AG04449 (cell line): ENCODE measurements around the gene DMBX1.

Experiments
- CTCF ChIA-PET: fragments of 350-600 bp; formaldehyde crosslinking; extraction: SDS; loops from one replicate; lab custom pipeline; 2021; ENCODE audit warnings: antibody characterized with exemption; lab: Yijun Ruan, JAX
- POLR2A ChIA-PET: fragments of 400-600, 350-600 bp; formaldehyde crosslinking; extraction: SDS; loops from one replicate; lab custom pipeline; 2020; ENCODE audit warnings: antibody characterized with exemption, inconsistent platforms; lab: Yijun Ruan, JAX
- DNase-seq: peaks from one replicate; pipeline ENCODE4 v3.0.0-alpha.2; 2010; ENCODE audit warnings: low read depth, low spot score
- H3K4me3 ChIP-seq: 2 replicates; pipeline ENCODE4 v1.5.1; 2011; ENCODE audit warnings: low read depth, mild to moderate bottlenecking, control low read depth, low read length
- CTCF ChIP-seq: IDR thresholded peaks from one replicate; pipeline ENCODE4 v1.5.1; 2011; ENCODE audit warnings: mild to moderate bottlenecking, moderate library complexity, low read length, control low read depth, inconsistent platforms; ENCODE audit not compliant: insufficient read depth; ENCODE audit errors: missing control alignments

The DMBX1 gene

GRCh38 chr1:46464013-46464548 is 25.6 kb upstream of the DMBX1 start:
- no peak for TF ChIP-seq CTCF
- no peak for DNase-seq
- H3K4me3 ChIP-seq: no peak overlapping the region
- ChIA-PET POLR2A (no interaction called here), CTCF (interaction anchor here (0.8 to 2.3 kb wide), 3 partner anchors 13 to 84 kb away, joined by 4 to 14 read pairs (median 4); no protein-coding TSS in a partner anchor)

- CTCF ChIA-PET: interaction anchor here (0.9 to 2.7 kb wide), 3 partner anchors 12 to 64 kb away, joined by 3 to 14 read pairs (median 8); no protein-coding TSS in a partner anchor
- H3K4me3 ChIP-seq: no peak overlapping the region
- DNase-seq: no peak
- no peak for TF ChIP-seq CTCF
- POLR2A ChIA-PET: no interaction called here
Observed at GRCh38 chr1:46464915-46465314, 24.7 kb upstream of the DMBX1 start.

- no peak for DNase-seq
- ChIA-PET CTCF (interaction anchor here (0.7 to 2.7 kb wide), 2 partner anchors 11 to 60 kb away, joined by 4 to 8 read pairs; no protein-coding TSS in a partner anchor), POLR2A (no interaction called here)
- no peak overlapping the region for H3K4me3 ChIP-seq
- TF ChIP-seq CTCF: no peak
Observed at GRCh38 chr1:46465981-46466476, 23.6 kb upstream of the DMBX1 start.

GRCh38 chr1:46466477-46467182 is 23.0 kb upstream of the DMBX1 start:
- TF ChIP-seq CTCF: no peak
- H3K4me3 ChIP-seq: peak overlapping the region; percentile 50
- CTCF ChIA-PET: interaction anchor here (2.7 kb wide), 1 partner anchor 11 kb away, joined by 8 read pairs; no protein-coding TSS in a partner anchor
- DNase-seq: no peak
- POLR2A ChIA-PET: interaction anchor here (0.6 kb wide), 1 partner anchor 68 kb away, joined by 3 read pairs; no protein-coding TSS in a partner anchor

GRCh38 chr1:46467183-46467504 is 22.5 kb upstream of the DMBX1 start:
- CTCF ChIA-PET: interaction anchor here (2.7 kb wide), 1 partner anchor 10 kb away, joined by 8 read pairs; no protein-coding TSS in a partner anchor
- peak overlapping the region; percentile 50 for H3K4me3 ChIP-seq
- POLR2A ChIA-PET: interaction anchor here (0.6 kb wide), 1 partner anchor 67 kb away, joined by 3 read pairs; no protein-coding TSS in a partner anchor
- TF ChIP-seq CTCF: no peak
- DNase-seq: no peak

- no peak for TF ChIP-seq CTCF
- no peak for DNase-seq
- ChIA-PET POLR2A (no interaction called here), CTCF (interaction anchor here (1.3 to 17.0 kb wide), 2 partner anchors 11 to 58 kb away, joined by 5 to 398 read pairs; no protein-coding TSS in a partner anchor)
- no peak overlapping the region for H3K4me3 ChIP-seq
Observed at GRCh38 chr1:46469881-46470280, 19.8 kb upstream of the DMBX1 start.
